HFFc6 (cell line): ENCODE data around the gene GTF2H3. TPM values are rescaled to one million over a fixed set of nuclear protein-coding genes. Genes with fewer than 3 reads are reported as not detected.
A peak's percentile ranks its signal among the peaks of the same experiment; 100 is the strongest.

Experiments
- DNase-seq: peaks from one replicate; pipeline ENCODE4 v3.0.0-alpha.2; 2018
- H3K27ac Mint-ChIP-seq: 2 replicates; pipeline ENCODE4 v1.8.0; 2020; ENCODE audit warnings: mild to moderate bottlenecking, mixed read lengths
- H3K27me3 Mint-ChIP-seq: 2 replicates; pipeline ENCODE4 v1.8.0; 2021; ENCODE audit warnings: mild to moderate bottlenecking, moderate library complexity, mixed read lengths; ENCODE audit not compliant: insufficient read depth
- H3K36me3 Mint-ChIP-seq: 2 replicates; pipeline ENCODE4 v1.8.0; 2021; ENCODE audit warnings: low read depth, mixed read lengths
- H3K4me1 Mint-ChIP-seq: 2 replicates; pipeline ENCODE4 v1.8.0; 2020; ENCODE audit warnings: low read depth, mixed read lengths
- H3K4me3 Mint-ChIP-seq: 2 replicates; pipeline ENCODE4 v1.8.0; 2020; ENCODE audit warnings: mild to moderate bottlenecking, moderate library complexity, mixed read lengths
- H3K9me3 Mint-ChIP-seq: 2 replicates; pipeline ENCODE4 v1.8.0; 2020; ENCODE audit warnings: mild to moderate bottlenecking, mixed read lengths
- total RNA-seq, 6 experiments: library from RNA; stranded (reverse); fragmentation: NEBNext Ultra II Directional; extraction: Animal tissue kit (Norgen Biotek cat#: 25700); gene quantifications; 2 replicates in 1 of 6; 3 replicates in 5 of 6; pipeline ENCODE4 v1.2.3, GENCODE V29; 2021
- TF ChIP-seq, protein P1 (sequence below): fragments of 200-600 bp; sonication (generic); IDR thresholded peaks from 2 replicates; pipeline ENCODE4 v1.5.0; 2021; ENCODE audit warnings: antibody characterized with exemption, mild to moderate bottlenecking

GTF2H3 gene
- total RNA-seq, 6 experiments from 2014 or later, result 34.9 to 47.5 (median 43.0) TPM

DNA sequence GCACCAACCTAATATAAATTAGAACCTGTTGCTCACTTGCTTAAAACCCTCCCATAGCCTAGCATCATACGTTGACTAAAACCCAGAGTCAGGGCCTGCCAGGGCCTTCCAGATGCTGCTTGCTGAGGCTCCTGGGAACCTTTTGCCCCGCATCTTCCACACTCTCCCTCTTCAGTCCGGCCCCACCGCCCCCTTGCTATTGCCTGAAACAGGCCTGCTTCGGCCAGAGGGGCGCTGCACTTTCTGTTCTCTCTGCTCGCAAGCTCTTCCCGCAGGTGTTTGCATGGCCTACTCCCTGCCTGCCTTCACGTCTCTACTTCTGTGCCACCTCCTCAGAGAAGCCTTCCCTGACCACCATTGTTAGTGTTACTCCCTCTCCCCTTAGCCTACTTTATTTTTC, 23.6 kb downstream of the GTF2H3 start:
- Mint-ChIP-seq H3K4me3 (no peak overlapping the region), H3K27ac (no peak overlapping the region), H3K4me1 (peaks cover 33% of the 10 kb centered on the region), H3K27me3 (peaks cover 2% of the 10 kb centered on the region; the same call in 1 of the 2 replicates), H3K9me3 (no peaks in the 10 kb centered on the region), H3K36me3 (peaks cover 45% of the 10 kb centered on the region)
- no peak for DNase-seq
- TF ChIP-seq, protein P1, sequence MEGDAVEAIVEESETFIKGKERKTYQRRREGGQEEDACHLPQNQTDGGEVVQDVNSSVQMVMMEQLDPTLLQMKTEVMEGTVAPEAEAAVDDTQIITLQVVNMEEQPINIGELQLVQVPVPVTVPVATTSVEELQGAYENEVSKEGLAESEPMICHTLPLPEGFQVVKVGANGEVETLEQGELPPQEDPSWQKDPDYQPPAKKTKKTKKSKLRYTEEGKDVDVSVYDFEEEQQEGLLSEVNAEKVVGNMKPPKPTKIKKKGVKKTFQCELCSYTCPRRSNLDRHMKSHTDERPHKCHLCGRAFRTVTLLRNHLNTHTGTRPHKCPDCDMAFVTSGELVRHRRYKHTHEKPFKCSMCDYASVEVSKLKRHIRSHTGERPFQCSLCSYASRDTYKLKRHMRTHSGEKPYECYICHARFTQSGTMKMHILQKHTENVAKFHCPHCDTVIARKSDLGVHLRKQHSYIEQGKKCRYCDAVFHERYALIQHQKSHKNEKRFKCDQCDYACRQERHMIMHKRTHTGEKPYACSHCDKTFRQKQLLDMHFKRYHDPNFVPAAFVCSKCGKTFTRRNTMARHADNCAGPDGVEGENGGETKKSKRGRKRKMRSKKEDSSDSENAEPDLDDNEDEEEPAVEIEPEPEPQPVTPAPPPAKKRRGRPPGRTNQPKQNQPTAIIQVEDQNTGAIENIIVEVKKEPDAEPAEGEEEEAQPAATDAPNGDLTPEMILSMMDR, result no peak

DNA sequence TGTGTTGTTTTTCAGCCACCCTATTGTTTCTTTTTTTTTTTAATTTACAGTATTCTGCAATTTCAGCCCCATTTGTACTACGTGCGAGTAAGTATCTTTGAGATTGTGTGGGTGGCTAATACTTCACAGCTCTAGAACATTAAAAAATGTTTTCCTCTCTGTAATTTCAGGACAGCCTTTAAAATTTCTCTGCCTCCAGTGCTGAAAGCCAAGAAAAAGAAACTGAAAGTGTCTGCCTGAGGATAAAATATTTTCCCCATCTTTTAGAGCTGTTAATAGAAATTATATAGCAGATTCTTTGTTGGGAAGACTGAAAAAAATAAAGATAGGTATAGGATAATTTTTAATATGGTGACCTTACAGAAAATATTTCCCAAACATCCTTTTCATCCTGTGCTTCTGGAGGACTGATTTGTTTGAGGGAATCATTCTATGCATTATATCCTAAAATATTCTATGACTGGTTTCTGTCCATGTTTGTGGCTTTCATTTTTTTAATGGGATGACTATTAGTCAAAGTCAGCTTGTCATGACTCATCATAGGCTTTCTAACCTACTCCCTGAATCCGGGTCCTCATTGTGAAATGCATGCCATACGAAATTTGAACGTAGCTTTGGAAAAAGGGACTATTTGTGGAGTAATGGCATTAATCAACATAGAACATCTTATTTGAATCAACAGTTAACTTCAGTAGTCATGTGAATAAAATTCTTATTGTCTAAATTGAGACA, 26.5 kb downstream of the GTF2H3 start:
- Mint-ChIP-seq H3K9me3 (peaks cover 4% of the 10 kb centered on the region; the same call in 1 of the 2 replicates), H3K27me3 (peaks cover 5% of the 10 kb centered on the region), H3K36me3 (peaks cover 58% of the 10 kb centered on the region), H3K4me3 (peak overlapping the region; percentile 78), H3K27ac (peak overlapping the region; percentile 96), H3K4me1 (peaks cover 33% of the 10 kb centered on the region)
- DNase-seq, result peak; percentile 94
- TF ChIP-seq, protein P1, result no peak

DNA sequence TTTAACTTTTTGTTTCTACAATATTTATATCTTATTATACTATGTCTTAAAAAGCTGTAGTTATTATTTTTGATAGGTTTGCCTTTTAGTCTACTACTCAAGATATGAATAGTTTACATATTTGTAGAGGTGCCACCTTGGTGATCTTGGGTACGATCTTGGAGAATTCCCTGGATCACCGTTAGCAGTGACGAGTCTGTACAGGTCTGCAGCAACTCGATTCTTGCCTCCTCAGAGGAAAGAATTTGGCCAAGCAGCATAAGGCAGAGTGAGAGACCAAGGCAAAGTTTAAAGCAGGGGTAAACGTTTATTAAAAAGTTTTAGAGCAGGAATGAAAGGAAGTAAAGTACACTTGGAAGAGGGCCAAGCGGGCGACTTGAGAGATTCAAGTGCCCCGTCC, 34.1 kb downstream of the GTF2H3 start:
- Mint-ChIP-seq H3K4me1 (peaks cover 11% of the 10 kb centered on the region), H3K27ac (no peak overlapping the region), H3K36me3 (peaks cover 25% of the 10 kb centered on the region), H3K27me3 (peaks cover 3% of the 10 kb centered on the region; the same call in 1 of the 2 replicates), H3K4me3 (no peak overlapping the region), H3K9me3 (peaks cover 4% of the 10 kb centered on the region; the same call in 1 of the 2 replicates)
- no peak for DNase-seq
- TF ChIP-seq, protein P1, result no peak

- peak within 1 kb of the TSS; percentile 94 for H3K4me3 Mint-ChIP-seq
- no peaks in the 10 kb centered on the region; the same call in none of the 2 replicates for H3K27me3 Mint-ChIP-seq
- peak; percentile 91 for DNase-seq
- H3K4me1 Mint-ChIP-seq, result peaks cover 11% of the 10 kb centered on the region
- H3K36me3 Mint-ChIP-seq, result peaks cover 9% of the 10 kb centered on the region
- TF ChIP-seq, protein P1, result no peak
- H3K9me3 Mint-ChIP-seq, result no peaks in the 10 kb centered on the region
- peak within 1 kb of the TSS; percentile 80 for H3K27ac Mint-ChIP-seq
These were observed 37.5 kb downstream of the GTF2H3 start, which contains the start of gene TCTN2 for GRCh38 chr12:123670882-123671728. TCTN2 (plus strand) TSS chr12:123671113; CDS start chr12:123671241, 128 bp downstream.

DNA sequence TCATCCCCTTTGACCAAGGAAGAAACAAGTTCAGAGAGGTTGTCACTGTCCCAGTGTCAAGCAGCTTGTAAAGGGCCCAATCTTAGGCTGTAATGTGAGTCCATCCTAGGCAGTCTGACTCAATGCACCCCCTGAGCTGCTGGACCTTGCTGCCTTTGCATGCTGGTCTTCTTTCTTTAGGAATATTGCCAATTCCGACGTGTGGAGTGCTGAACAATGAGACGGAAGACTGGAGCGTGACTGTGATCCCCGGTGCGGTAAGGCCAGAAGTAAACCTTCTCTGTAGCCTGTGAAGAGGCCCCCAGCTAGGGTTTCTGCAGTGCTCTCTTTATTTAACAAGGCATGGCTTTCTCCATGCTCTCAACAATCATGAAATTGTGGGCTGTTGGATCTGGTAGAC, 38.2 kb downstream of the GTF2H3 start:
- DNase-seq, result no peak
- TF ChIP-seq, protein P1, result no peak
- Mint-ChIP-seq H3K9me3 (no peaks in the 10 kb centered on the region), H3K4me3 (peak overlapping the region; percentile 94), H3K27me3 (no peaks in the 10 kb centered on the region; the same call in 1 of the 2 replicates), H3K36me3 (peaks cover 9% of the 10 kb centered on the region), H3K27ac (peak overlapping the region; percentile 80; the same call in 1 of the 2 replicates), H3K4me1 (peaks cover 11% of the 10 kb centered on the region)
